ENCODE data around the gene TNNC1.

- TF ChIP-seq POLR2A (IDR thresholded peaks at IDR 0.05) (no peak), CTCF (IDR thresholded peaks at IDR 0.05) (no peak), POLR2AphosphoS5 (IDR thresholded peaks at IDR 0.05) (no peak)
These were observed 6.1 kb downstream of the TNNC1 start for GRCh38 chr3:52447512-52448355.

Data from breast epithelium (tissue), 3 donors.